PC-9 (cell line): ENCODE measurements around the gene VCL. TPM values are rescaled to one million over a fixed set of nuclear protein-coding genes. Genes with fewer than 3 reads are reported as not detected.
A peak's percentile ranks its signal among the peaks of the same experiment; 100 is the strongest.

Experiments used
- BruUV-seq: library from RNA; stranded (reverse); fragments of 400-500 nt; replicated peaks from 2 replicates; lab custom pipeline; 2021; lab: Mats Ljungman, UMichigan
- CTCF ChIA-PET: fragments of 300-600 bp; sonication (Branson Sonifier 250); formaldehyde crosslinking; loops from one replicate; lab custom pipeline; 2022; ENCODE audit warnings: antibody characterized with exemption; lab: Charles Lee
- POLR2A ChIA-PET: fragments of 300-600 bp; sonication (Branson Sonifier 250); formaldehyde crosslinking; loops from one replicate; lab custom pipeline; 2022; ENCODE audit warnings: antibody characterized with exemption; ENCODE audit not compliant: unreplicated experiment; lab: Charles Lee
- DNase-seq, 2 experiments: peaks; one replicate each; pipeline versions ENCODE4 v3.0.0 to v3.0.0-alpha.2; 2015 to 2022; ENCODE audit warnings: mixed read lengths in 1 of 2
- H2AFZ ChIP-seq: fragments of 200-600 bp; sonication (generic); 2 replicates; pipeline ENCODE4 v1.8.1; 2017; ENCODE audit warnings: antibody characterized with exemption
- H3F3A ChIP-seq: fragments of 200-600 bp; sonication (generic); 2 replicates; pipeline ENCODE4 v1.8.1; 2017; ENCODE audit warnings: antibody characterized with exemption, mild to moderate bottlenecking, low read depth; ENCODE audit not compliant: insufficient read depth
- H3K27ac ChIP-seq: fragments of 200-600 bp; sonication (generic); 2 replicates; pipeline ENCODE4 v1.6.1; 2016; ENCODE audit warnings: mixed run types
- H3K27me3 ChIP-seq: fragments of 200-600 bp; sonication (generic); 2 replicates; pipeline ENCODE4 v1.6.1; 2016; ENCODE audit warnings: low read depth, mixed run types; ENCODE audit not compliant: insufficient read depth
- H3K36me3 ChIP-seq: fragments of 200-600 bp; sonication (generic); 2 replicates; pipeline ENCODE4 v1.6.1; 2016; ENCODE audit warnings: low read depth, mixed run types
- H3K4me1 ChIP-seq: fragments of 200-600 bp; sonication (generic); replicated peaks from 2 replicates; pipeline ENCODE4 v1.6.1; 2016; ENCODE audit warnings: mixed run types; ENCODE audit not compliant: insufficient read depth
- H3K4me2 ChIP-seq: fragments of 200-600 bp; sonication (generic); 2 replicates; pipeline ENCODE4 v1.6.1; 2017; ENCODE audit warnings: mixed run types
- H3K4me3 ChIP-seq: fragments of 200-600 bp; sonication (generic); 2 replicates; pipeline ENCODE4 v1.6.1; 2016; ENCODE audit warnings: mixed run types
- H3K79me2 ChIP-seq: fragments of 200-600 bp; sonication (generic); 2 replicates; pipeline ENCODE4 v1.6.1; 2017; ENCODE audit warnings: low read depth, mixed run types
- H3K9me2 ChIP-seq: fragments of 200-600 bp; sonication (generic); 2 replicates; pipeline ENCODE4 v1.8.1; 2017; ENCODE audit warnings: mild to moderate bottlenecking; ENCODE audit not compliant: insufficient read depth
- H3K9me3 ChIP-seq: fragments of 200-600 bp; sonication (generic); 2 replicates; pipeline ENCODE4 v1.8.1; 2016; ENCODE audit warnings: low read depth; ENCODE audit not compliant: insufficient read depth
- H4K20me1 ChIP-seq: fragments of 200-600 bp; sonication (generic); 2 replicates; pipeline ENCODE4 v1.8.1; 2017; ENCODE audit not compliant: insufficient read depth
- EZH2 ChIP-seq: fragments of 200-600 bp; sonication (generic); IDR thresholded peaks from 2 replicates; pipeline ENCODE4 v1.8.0; 2017; ENCODE audit warnings: antibody characterized with exemption, low read depth
- intact Hi-C: fragments of 100-400 bp; cut with micrococcal nuclease; formaldehyde crosslinking; loops from one replicate; pipeline ENCODE4 v1.10.0; 2022; ENCODE audit not compliant: unreplicated experiment
- total RNA-seq: library from RNA; stranded (reverse); gene quantifications from 2 replicates; pipeline ENCODE4 v1.2.3, GENCODE V29; 2021
- TF ChIP-seq, protein P1 (sequence below): fragments of 200-600 bp; sonication (generic); conservative IDR thresholded peaks from 2 replicates; pipeline ENCODE4 v1.6.1; 2017; ENCODE audit warnings: mixed run types, antibody characterized with exemption, mild to moderate bottlenecking, moderate library complexity

Gene VCL
- total RNA-seq, 1 experiment from 2014 or later, result 208 TPM

DNA sequence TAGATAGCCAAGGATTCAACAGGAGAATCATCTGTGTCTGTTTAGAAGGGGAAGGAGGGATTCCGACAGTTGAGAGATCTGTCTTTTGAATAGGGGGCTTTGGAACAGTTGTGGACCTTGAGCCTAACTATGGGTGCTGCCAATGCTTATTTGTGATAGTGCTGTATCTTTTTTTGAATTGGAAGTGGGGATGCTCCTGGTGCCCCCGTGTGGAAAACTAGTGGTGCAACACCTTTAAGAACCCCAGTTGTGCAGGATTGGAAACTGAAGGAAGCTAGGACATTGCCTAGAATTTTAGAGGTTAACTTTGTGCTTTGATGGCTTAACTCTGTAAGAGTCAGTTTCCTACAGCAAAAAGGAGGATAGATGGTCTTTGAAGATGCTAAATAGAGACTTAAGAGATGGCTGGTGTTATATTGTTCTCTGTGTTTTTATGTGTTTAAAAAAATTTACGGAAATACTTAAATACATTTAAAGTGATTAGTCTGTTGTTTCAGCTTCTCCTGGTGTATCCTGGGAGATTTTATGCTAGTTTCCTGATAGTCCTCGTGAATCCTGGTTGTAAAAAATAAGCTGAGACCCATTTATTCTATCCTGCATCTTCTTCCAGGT is 83.4 kb downstream of the VCL start:
- Histone ChIP-seq H3K4me1 (peaks cover 43% of the 10 kb centered on the region), H3K27ac (peak overlapping the region; percentile 66; the same call in 1 of the 2 replicates), H3F3A (peaks cover 72% of the 10 kb centered on the region), H3K4me3 (no peak overlapping the region), H4K20me1 (no peaks in the 10 kb centered on the region), H3K36me3 (peaks cover 26% of the 10 kb centered on the region; the same call in 1 of the 2 replicates), H3K9me2 (no peaks in the 10 kb centered on the region), H3K9me3 (no peaks in the 10 kb centered on the region), H2AFZ (no peak overlapping the region), H3K79me2 (peaks cover 34% of the 10 kb centered on the region; the same call in 1 of the 2 replicates), H3K27me3 (no peaks in the 10 kb centered on the region), H3K4me2 (no peak overlapping the region)
- ChIA-PET POLR2A (interaction anchor here (0.5 to 0.6 kb wide), 4 partner anchors 11 to 236 kb away, joined by 5 to 37 read pairs (median 10); no protein-coding TSS in a partner anchor), CTCF (interaction anchor here (0.5 to 2.9 kb wide), 7 partner anchors 34 to 450 kb away, joined by 3 to 16 read pairs (median 4); no protein-coding TSS in a partner anchor)
- TF ChIP-seq EZH2, result no peak
- TF ChIP-seq, protein P1, sequence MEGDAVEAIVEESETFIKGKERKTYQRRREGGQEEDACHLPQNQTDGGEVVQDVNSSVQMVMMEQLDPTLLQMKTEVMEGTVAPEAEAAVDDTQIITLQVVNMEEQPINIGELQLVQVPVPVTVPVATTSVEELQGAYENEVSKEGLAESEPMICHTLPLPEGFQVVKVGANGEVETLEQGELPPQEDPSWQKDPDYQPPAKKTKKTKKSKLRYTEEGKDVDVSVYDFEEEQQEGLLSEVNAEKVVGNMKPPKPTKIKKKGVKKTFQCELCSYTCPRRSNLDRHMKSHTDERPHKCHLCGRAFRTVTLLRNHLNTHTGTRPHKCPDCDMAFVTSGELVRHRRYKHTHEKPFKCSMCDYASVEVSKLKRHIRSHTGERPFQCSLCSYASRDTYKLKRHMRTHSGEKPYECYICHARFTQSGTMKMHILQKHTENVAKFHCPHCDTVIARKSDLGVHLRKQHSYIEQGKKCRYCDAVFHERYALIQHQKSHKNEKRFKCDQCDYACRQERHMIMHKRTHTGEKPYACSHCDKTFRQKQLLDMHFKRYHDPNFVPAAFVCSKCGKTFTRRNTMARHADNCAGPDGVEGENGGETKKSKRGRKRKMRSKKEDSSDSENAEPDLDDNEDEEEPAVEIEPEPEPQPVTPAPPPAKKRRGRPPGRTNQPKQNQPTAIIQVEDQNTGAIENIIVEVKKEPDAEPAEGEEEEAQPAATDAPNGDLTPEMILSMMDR, result peak; percentile 87
- intact Hi-C loops, result loop anchor here (1.0 to 5.0 kb wide), 6 partner anchors 24 to 195 kb away; partner anchors contain the start of gene VCL
- BruUV-seq, result no TSS peak
- peak in 1 of 2 experiments; percentile 46 for DNase-seq

DNA sequence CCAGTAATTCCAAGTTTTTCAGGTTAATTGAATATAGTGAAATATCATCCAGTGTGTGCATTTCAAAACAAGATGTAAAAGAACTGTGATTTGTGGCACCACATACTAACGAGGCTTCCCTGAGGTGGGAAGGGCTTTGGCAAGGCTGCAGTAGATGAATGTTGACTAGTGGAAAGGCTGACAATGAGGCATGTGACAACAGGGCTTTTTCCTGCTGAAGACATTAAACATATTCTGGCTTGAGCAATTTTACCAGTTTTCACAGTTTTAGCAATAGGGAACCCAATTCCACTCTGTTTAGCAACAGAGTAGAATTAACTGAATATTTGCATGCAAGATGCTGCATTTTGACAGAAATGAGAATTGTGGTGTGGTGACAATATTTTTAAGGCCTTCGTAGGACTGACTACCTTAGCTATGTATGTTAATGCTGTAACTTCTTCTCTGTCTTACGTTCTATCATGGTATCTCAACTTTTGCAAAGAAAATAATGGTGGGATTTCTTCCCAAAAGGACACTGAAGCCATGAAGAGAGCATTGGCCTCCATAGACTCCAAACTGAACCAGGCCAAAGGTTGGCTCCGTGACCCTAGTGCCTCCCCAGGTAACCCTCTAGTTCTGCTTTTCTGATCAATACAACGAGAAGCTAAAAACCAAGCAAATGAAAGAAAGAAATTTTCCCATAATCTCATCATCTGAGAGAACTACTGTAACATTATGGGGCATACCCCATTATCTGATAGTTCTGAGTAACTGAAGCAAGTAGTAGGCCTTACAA is 84.2 kb downstream of the VCL start:
- no peak overlapping the region for H3K4me3 ChIP-seq
- no peak for DNase-seq
- no peak overlapping the region for H3K4me2 ChIP-seq
- H3K9me3 ChIP-seq, result no peaks in the 10 kb centered on the region
- intact Hi-C loops, result loop anchor here (1.0 to 5.0 kb wide), 6 partner anchors 25 to 196 kb away; partner anchors contain the start of gene VCL
- ChIA-PET POLR2A (interaction anchor here (0.5 to 0.6 kb wide), 5 partner anchors 10 to 237 kb away, joined by 3 to 37 read pairs (median 10); partner anchors contain the start of gene VCL), CTCF (interaction anchor here (0.5 to 2.9 kb wide), 7 partner anchors 35 to 451 kb away, joined by 3 to 16 read pairs (median 4); no protein-coding TSS in a partner anchor)
- peaks cover 43% of the 10 kb centered on the region for H3K4me1 ChIP-seq
- no peaks in the 10 kb centered on the region for H4K20me1 ChIP-seq
- H3K27ac ChIP-seq, result no peak overlapping the region
- TF ChIP-seq, protein P1, result no peak
- no peak for TF ChIP-seq EZH2
- no TSS peak for BruUV-seq
- H3K36me3 ChIP-seq, result peaks cover 22% of the 10 kb centered on the region; the same call in 1 of the 2 replicates
- no peaks in the 10 kb centered on the region for H3K27me3 ChIP-seq
- peaks cover 73% of the 10 kb centered on the region for H3F3A ChIP-seq
- H3K9me2 ChIP-seq, result no peaks in the 10 kb centered on the region
- no peak overlapping the region for H2AFZ ChIP-seq
- H3K79me2 ChIP-seq, result peaks cover 34% of the 10 kb centered on the region; the same call in 1 of the 2 replicates

DNA sequence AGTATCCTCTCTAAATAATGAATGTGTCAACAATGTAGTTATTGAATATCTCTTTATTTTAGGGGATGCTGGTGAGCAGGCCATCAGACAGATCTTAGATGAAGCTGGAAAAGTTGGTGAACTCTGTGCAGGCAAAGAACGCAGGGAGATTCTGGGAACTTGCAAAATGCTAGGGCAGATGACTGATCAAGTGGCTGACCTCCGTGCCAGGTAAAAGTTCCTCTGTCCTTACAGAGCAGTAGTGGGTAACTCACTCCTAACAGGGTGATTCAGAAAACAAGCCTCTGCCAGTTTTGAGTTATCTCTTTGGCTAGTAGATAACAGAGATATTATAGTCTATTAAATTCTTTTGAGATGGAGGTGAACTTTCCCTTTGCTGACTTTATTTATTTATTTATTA is 85.4 kb downstream of the VCL start:
- no TSS peak for BruUV-seq
- TF ChIP-seq EZH2, result no peak
- TF ChIP-seq, protein P1, result no peak
- intact Hi-C loops, result loop anchor here (5.0 kb wide), 2 partner anchors 71 to 126 kb away; no protein-coding TSS in a partner anchor
- Histone ChIP-seq H3K79me2 (peaks cover 30% of the 10 kb centered on the region; the same call in 1 of the 2 replicates), H3K4me2 (no peak overlapping the region), H3K4me3 (no peak overlapping the region), H3K9me2 (no peaks in the 10 kb centered on the region), H3K27ac (no peak overlapping the region), H2AFZ (no peak overlapping the region), H3F3A (peaks cover 70% of the 10 kb centered on the region), H3K36me3 (peaks cover 22% of the 10 kb centered on the region; the same call in 1 of the 2 replicates), H4K20me1 (0 out of 2 replicates have a peak, but pooled peaks cover 3% of the 10 kb centered on the region), H3K9me3 (no peaks in the 10 kb centered on the region), H3K4me1 (peaks cover 33% of the 10 kb centered on the region), H3K27me3 (no peaks in the 10 kb centered on the region)
- CTCF ChIA-PET, result no interaction called here
- no peak for DNase-seq
- POLR2A ChIA-PET, result no interaction called here
